Karpas-422 (cell line): ENCODE measurements around the gene DLAT. TPM values are rescaled to one million over a fixed set of nuclear protein-coding genes. Genes with fewer than 3 reads are reported as not detected.
"Not testable (repeated sequence)": the region's sequence is repeated elsewhere in the genome, so short reads cannot be mapped to it uniquely, and the experiment has no call there.

Experiments
- DNase-seq: peaks from one replicate; pipeline ENCODE4 v3.0.0-alpha.2; 2015
- H2AFZ ChIP-seq: fragments of 200-600 bp; sonication (generic); 2 replicates; pipeline ENCODE4 v1.6.1; 2014; ENCODE audit warnings: antibody characterized with exemption, low read length, mixed read lengths
- H3K27ac ChIP-seq: fragments of 200-600 bp; sonication (generic); 2 replicates; pipeline ENCODE4 v1.5.1; 2014; ENCODE audit warnings: mild to moderate bottlenecking, low read length, moderate library complexity
- H3K27me3 ChIP-seq: fragments of 200-600 bp; sonication (generic); 2 replicates; pipeline ENCODE4 v1.6.1; 2014; ENCODE audit warnings: low read length, mixed read lengths
- H3K36me3 ChIP-seq: fragments of 200-600 bp; sonication (generic); 2 replicates; pipeline ENCODE4 v1.6.1; 2014; ENCODE audit warnings: low read length, mixed read lengths; ENCODE audit not compliant: insufficient read depth
- H3K4me1 ChIP-seq: fragments of 200-600 bp; sonication (generic); 2 replicates; pipeline ENCODE4 v1.6.1; 2014; ENCODE audit warnings: mild to moderate bottlenecking, low read length, mixed read lengths
- H3K4me2 ChIP-seq: fragments of 200-600 bp; sonication (generic); 2 replicates; pipeline ENCODE4 v1.6.1; 2014; ENCODE audit warnings: low read length, low read depth, mild to moderate bottlenecking; ENCODE audit not compliant: poor library complexity, severe bottlenecking
- H3K4me3 ChIP-seq: fragments of 200-600 bp; sonication (generic); 2 replicates; pipeline ENCODE4 v1.5.1; 2014; ENCODE audit warnings: mild to moderate bottlenecking, antibody characterized with exemption, low read length, mixed read lengths
- H3K79me2 ChIP-seq: fragments of 200-600 bp; sonication (generic); 2 replicates; pipeline ENCODE4 v1.6.1; 2014; ENCODE audit warnings: mild to moderate bottlenecking, low read length, mixed read lengths
- H3K9ac ChIP-seq: fragments of 200-600 bp; sonication (generic); 2 replicates; pipeline ENCODE4 v1.6.0; 2014; ENCODE audit warnings: low read length
- H3K9me2 ChIP-seq: fragments of 200-600 bp; sonication (generic), shearing (Covaris generic); replicated peaks from 2 replicates; pipeline ENCODE4 v1.6.0; 2014; ENCODE audit warnings: mild to moderate bottlenecking, low read length, moderate library complexity; ENCODE audit not compliant: insufficient read depth
- H3K9me3 ChIP-seq: fragments of 300-700, 200-600 bp; sonication (generic); 2 replicates; pipeline ENCODE4 v1.6.1; 2014; ENCODE audit warnings: low read length, mixed read lengths
- H4K20me1 ChIP-seq: fragments of 200-600 bp; sonication (generic); 2 replicates; pipeline ENCODE4 v1.6.1; 2014; ENCODE audit warnings: mild to moderate bottlenecking, antibody characterized with exemption, low read length, low read depth; ENCODE audit not compliant: insufficient read depth
- total RNA-seq: library from RNA; depleted of rRNA; stranded (reverse); fragments of >200 nt; shearing (Covaris generic); gene quantifications from 2 replicates; pipeline ENCODE4 v1.2.3, GENCODE V29; 2014; ENCODE audit warnings: low replicate concordance

Gene DLAT
- total RNA-seq, 1 experiment from 2014 or later, result 39.8 TPM

- H4K20me1 ChIP-seq, result no peaks in the 10 kb centered on the region
These were observed 499 bp downstream of the DLAT start for GRCh38 chr11:112025707-112026106.

GRCh38 chr11:112026784-112027410, 1.7 kb downstream of the DLAT start:
- H3K4me3 ChIP-seq, H3K9me3 ChIP-seq, H4K20me1 ChIP-seq, H3K27me3 ChIP-seq, H2AFZ ChIP-seq, H3K9ac ChIP-seq, H3K9me2 ChIP-seq, H3K27ac ChIP-seq, DNase-seq, H3K4me2 ChIP-seq: not testable (repeated sequence)
- Histone ChIP-seq H3K4me1 (peaks cover 21% of the 10 kb centered on the region), H3K79me2 (peaks cover 12% of the 10 kb centered on the region), H3K36me3 (peaks cover 14% of the 10 kb centered on the region; the same call in 1 of the 2 replicates)

More at GRCh38 chr11:112025707-112026106, 499 bp downstream of the DLAT start:
- peaks cover 10% of the 10 kb centered on the region; the same call in 1 of the 2 replicates for H3K36me3 ChIP-seq
- H3K9ac ChIP-seq, result peak overlapping the region; percentile 89
- DNase-seq, result no peak
- H3K9me3 ChIP-seq, result no peaks in the 10 kb centered on the region
- peak overlapping the region; percentile 94 for H3K27ac ChIP-seq
- peak overlapping the region; percentile 50; the same call in 1 of the 2 replicates for H2AFZ ChIP-seq
- H3K4me1 ChIP-seq, result peaks cover 21% of the 10 kb centered on the region
- peak overlapping the region; percentile 95 for H3K4me3 ChIP-seq
- peaks cover 12% of the 10 kb centered on the region for H3K79me2 ChIP-seq
- H3K27me3 ChIP-seq, result no peaks in the 10 kb centered on the region
- H3K9me2 ChIP-seq, result no peaks in the 10 kb centered on the region
- peak overlapping the region; percentile 94 for H3K4me2 ChIP-seq

- Histone ChIP-seq H2AFZ (no peak overlapping the region), H3K27ac (no peak overlapping the region), H3K79me2 (peaks cover 9% of the 10 kb centered on the region), H3K4me1 (peaks cover under 1% of the 10 kb centered on the region; the same call in 1 of the 2 replicates), H3K4me3 (no peak overlapping the region), H3K9me2 (no peaks in the 10 kb centered on the region), H4K20me1 (no peaks in the 10 kb centered on the region), H3K9ac (no peak overlapping the region), H3K9me3 (no peaks in the 10 kb centered on the region), H3K36me3 (peaks cover 16% of the 10 kb centered on the region; the same call in 1 of the 2 replicates), H3K4me2 (no peak overlapping the region), H3K27me3 (no peaks in the 10 kb centered on the region)
- DNase-seq, result no peak
These were observed 4.3 kb downstream of the DLAT start for GRCh38 chr11:112029460-112029859.

- H3K9me3 ChIP-seq, result no peaks in the 10 kb centered on the region
- no peaks in the 10 kb centered on the region for H3K27me3 ChIP-seq
- DNase-seq, result no peak
- no peaks in the 10 kb centered on the region for H3K4me1 ChIP-seq
- H3K4me3 ChIP-seq, result no peak overlapping the region
- no peak overlapping the region for H3K9ac ChIP-seq
- H3K36me3 ChIP-seq, result peaks cover 27% of the 10 kb centered on the region; the same call in 1 of the 2 replicates
- no peak overlapping the region for H3K27ac ChIP-seq
- H3K9me2 ChIP-seq, result no peaks in the 10 kb centered on the region
- H3K79me2 ChIP-seq, result no peaks in the 10 kb centered on the region
- H2AFZ ChIP-seq, result no peak overlapping the region
- H3K4me2 ChIP-seq, result no peak overlapping the region
- no peaks in the 10 kb centered on the region for H4K20me1 ChIP-seq
These were observed 8.7 kb downstream of the DLAT start for GRCh38 chr11:112033902-112034301.

GRCh38 chr11:112037527-112037926, 12.3 kb downstream of the DLAT start:
- DNase-seq, result no peak
- no peaks in the 10 kb centered on the region for H3K27me3 ChIP-seq
- no peak overlapping the region for H3K4me2 ChIP-seq
- H3K9ac ChIP-seq, result no peak overlapping the region
- no peaks in the 10 kb centered on the region for H4K20me1 ChIP-seq
- peaks cover 19% of the 10 kb centered on the region; the same call in 1 of the 2 replicates for H3K36me3 ChIP-seq
- H3K9me3 ChIP-seq, result no peaks in the 10 kb centered on the region
- no peaks in the 10 kb centered on the region for H3K4me1 ChIP-seq
- no peak overlapping the region for H3K4me3 ChIP-seq
- no peak overlapping the region for H3K27ac ChIP-seq
- H2AFZ ChIP-seq, result no peak overlapping the region
- no peaks in the 10 kb centered on the region for H3K79me2 ChIP-seq
- no peaks in the 10 kb centered on the region for H3K9me2 ChIP-seq

GRCh38 chr11:112042161-112042960, 17.2 kb downstream of the DLAT start:
- Histone ChIP-seq H3K27ac (no peak overlapping the region), H3K4me1 (no peaks in the 10 kb centered on the region), H3K9me2 (no peaks in the 10 kb centered on the region), H3K4me3 (no peak overlapping the region), H3K9me3 (no peaks in the 10 kb centered on the region), H3K36me3 (peaks cover 14% of the 10 kb centered on the region; the same call in 1 of the 2 replicates), H3K27me3 (no peaks in the 10 kb centered on the region), H2AFZ (no peak overlapping the region), H3K4me2 (no peak overlapping the region), H4K20me1 (no peaks in the 10 kb centered on the region), H3K9ac (no peak overlapping the region), H3K79me2 (no peaks in the 10 kb centered on the region)
- DNase-seq, result no peak

GRCh38 chr11:112042961-112043304, 17.7 kb downstream of the DLAT start:
- Histone ChIP-seq H3K9ac (no peak overlapping the region), H3K9me3 (no peaks in the 10 kb centered on the region), H3K27me3 (no peaks in the 10 kb centered on the region), H3K36me3 (peaks cover 9% of the 10 kb centered on the region; the same call in 1 of the 2 replicates), H3K79me2 (no peaks in the 10 kb centered on the region), H3K4me3 (no peak overlapping the region), H3K27ac (no peak overlapping the region), H4K20me1 (no peaks in the 10 kb centered on the region), H3K4me1 (peaks cover under 1% of the 10 kb centered on the region), H3K4me2 (no peak overlapping the region), H3K9me2 (no peaks in the 10 kb centered on the region), H2AFZ (no peak overlapping the region)
- DNase-seq, result no peak

GRCh38 chr11:112044961-112045360, 19.8 kb downstream of the DLAT start:
- Histone ChIP-seq H3K9me2 (no peaks in the 10 kb centered on the region), H3K4me1 (peaks cover 19% of the 10 kb centered on the region), H4K20me1 (no peaks in the 10 kb centered on the region), H3K4me2 (no peak overlapping the region), H3K36me3 (peaks cover 15% of the 10 kb centered on the region), H3K9ac (no peak overlapping the region), H2AFZ (no peak overlapping the region), H3K79me2 (peaks cover 9% of the 10 kb centered on the region), H3K27me3 (no peaks in the 10 kb centered on the region), H3K4me3 (no peak overlapping the region), H3K9me3 (no peaks in the 10 kb centered on the region), H3K27ac (no peak overlapping the region)
- no peak for DNase-seq
